ENCODE data around the gene PSMB2.

DNA sequence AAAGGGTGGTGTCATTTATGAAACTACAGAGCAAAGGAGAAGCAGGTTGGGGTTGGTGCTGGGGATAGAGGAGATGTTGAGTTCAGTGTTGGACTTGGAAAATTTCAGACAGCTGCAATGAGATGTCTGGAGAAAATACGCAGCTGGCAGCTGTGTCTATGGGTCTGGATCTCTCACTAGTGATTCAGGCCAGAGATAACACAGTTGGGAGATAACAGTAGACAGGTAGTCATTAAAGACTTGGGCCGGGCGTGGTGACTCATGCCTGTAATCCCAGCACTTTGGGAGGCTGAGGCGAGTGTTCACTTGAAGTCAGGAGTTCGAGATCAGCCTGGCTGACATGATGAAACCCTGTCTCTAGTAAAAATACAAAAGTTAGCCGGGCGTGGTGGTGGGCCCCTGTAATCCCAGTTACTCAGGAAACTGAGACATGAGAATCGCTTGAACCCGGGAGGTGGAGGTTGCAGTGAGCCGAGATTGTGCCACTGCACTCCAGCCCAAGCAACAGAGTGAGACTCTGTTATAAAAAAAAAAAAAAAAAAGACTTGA lies 70.7 kb downstream of the PSMB2 start:
- TF ChIP-seq CTCF (IDR thresholded peaks at IDR 0.05), result no peak
- TF ChIP-seq TP53 (CRISPR knock-in tag; IDR thresholded peaks at IDR 0.05), result no peak
- TF ChIP-seq, protein P1, sequence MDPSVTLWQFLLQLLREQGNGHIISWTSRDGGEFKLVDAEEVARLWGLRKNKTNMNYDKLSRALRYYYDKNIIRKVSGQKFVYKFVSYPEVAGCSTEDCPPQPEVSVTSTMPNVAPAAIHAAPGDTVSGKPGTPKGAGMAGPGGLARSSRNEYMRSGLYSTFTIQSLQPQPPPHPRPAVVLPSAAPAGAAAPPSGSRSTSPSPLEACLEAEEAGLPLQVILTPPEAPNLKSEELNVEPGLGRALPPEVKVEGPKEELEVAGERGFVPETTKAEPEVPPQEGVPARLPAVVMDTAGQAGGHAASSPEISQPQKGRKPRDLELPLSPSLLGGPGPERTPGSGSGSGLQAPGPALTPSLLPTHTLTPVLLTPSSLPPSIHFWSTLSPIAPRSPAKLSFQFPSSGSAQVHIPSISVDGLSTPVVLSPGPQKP (IDR thresholded peaks at IDR 0.05; ENCODE audit: low read depth, low read length), result no peak
- no peak for TF ChIP-seq ZSCAN20 (CRISPR knock-in tag; IDR thresholded peaks at IDR 0.05)
